Gastrocnemius medialis (tissue), 4 donors: Measurements from ENCODE around the gene GNB2.

Experiments used
- CTCF ChIP-seq, 5 experiments: fragments of 450-650 bp in 3 of 5; fragments of 200-600 bp in 2 of 5; sonication (generic) in 2 of 5; IDR thresholded peaks in 4 of 5; conservative IDR thresholded peaks in 1 of 5; 1 replicate in 4 of 5; 2 replicates in 1 of 5; pipeline ENCODE4 v1.5.1; 2016 to 2019; ENCODE audit warnings: antibody characterized with exemption in 5 of 5, mild to moderate bottlenecking in 3 of 5, moderate library complexity in 3 of 5
- POLR2A ChIP-seq, 2 donors: fragments of 450-650 bp; IDR thresholded peaks; one replicate each; pipeline ENCODE4 v1.6.1; 2017; ENCODE audit warnings: antibody characterized with exemption in 2 of 2, mild to moderate bottlenecking in 2 of 2, moderate library complexity in 2 of 2

GRCh38 chr7:100708395-100708794 is 34.9 kb downstream of the GNB2 start:
- no peak for TF ChIP-seq CTCF (IDR thresholded peaks at IDR 0.05 in 4 of 5, conservative IDR thresholded peaks at IDR 0.05 in 1 of 5)
- no peak for TF ChIP-seq POLR2A (IDR thresholded peaks at IDR 0.05)
